Measurements from ENCODE around the gene HOXA9. TPM values are rescaled to one million over a fixed set of nuclear protein-coding genes. Genes with fewer than 3 reads are reported as not detected.

The HOXA9 gene
- total and polyA plus RNA-seq, 2 of the 8 experiments (the other 6 are each of a cell fraction or from before 2014, with no cell fraction given), result not detected

DNA sequence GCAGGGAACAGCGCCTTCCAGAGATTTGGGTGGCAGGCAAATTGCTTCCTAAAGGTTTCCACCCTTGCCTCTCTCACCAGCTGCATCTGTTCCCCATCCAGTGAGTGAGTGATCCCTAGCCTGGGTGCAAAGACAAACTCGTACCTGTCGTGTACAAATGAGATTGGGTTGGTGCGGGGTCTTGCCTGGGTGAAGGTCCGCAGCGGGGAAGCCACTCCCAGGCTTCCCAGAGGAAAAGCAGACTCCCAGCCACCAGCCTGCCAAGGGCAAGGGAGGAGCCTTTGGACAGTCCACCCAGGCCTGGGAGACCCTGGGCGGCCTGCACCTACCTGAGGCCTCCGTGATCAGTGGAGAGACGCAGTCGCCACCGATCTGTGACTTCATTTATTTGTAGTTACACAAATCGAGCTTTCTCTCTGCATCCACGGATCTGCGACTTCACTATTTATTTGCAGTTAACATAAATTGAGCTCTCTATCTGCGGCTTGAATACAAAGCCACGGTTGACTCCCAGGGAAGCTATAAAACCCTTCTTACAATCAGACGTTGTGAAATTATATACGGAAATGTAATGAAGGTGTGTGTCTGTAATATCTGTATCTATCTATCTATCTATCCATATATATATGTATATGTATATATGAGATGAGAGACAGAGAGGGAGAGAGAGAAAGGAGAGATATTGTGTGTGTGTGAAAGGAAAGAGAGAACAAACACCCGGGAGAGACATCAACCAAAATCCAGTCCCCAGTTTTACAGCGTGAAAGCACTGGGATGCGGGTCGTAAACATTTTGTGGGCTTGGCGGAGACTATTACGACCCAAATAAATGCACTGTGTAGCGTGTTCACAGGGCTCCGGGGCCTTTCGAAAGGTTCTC is 5.8 kb downstream of the HOXA9 start:
- DNase-seq (ENCODE audit: low read depth in 1 of 2, low spot score in 2 of 2), result peak in 1 of 2 experiments; percentile 41
- H4K91ac ChIP-seq (replicated peaks; ENCODE audit: insufficient read length, low read length), result no peak overlapping the region
- H4K8ac ChIP-seq (ENCODE audit: extremely low read depth, insufficient read depth, low read length), result no peak overlapping the region
- no peak overlapping the region for H3K18ac ChIP-seq (ENCODE audit: extremely low read depth, low read length)
- H2BK12ac ChIP-seq (ENCODE audit: low read depth, low read length), result no peak overlapping the region
- no peak overlapping the region for H3K9ac ChIP-seq (replicated peaks in 1 of 4; ENCODE audit: extremely low read depth in 1 of 4, low read depth in 3 of 4, low read length in 3 of 4)
- no peak overlapping the region for H2BK120ac ChIP-seq (replicated peaks; ENCODE audit: low read depth, low read length)
- no peaks in the 10 kb centered on the region for H3K79me1 ChIP-seq (ENCODE audit: low read depth, low read length)
- H3K27me3 ChIP-seq (replicated peaks in 1 of 4; ENCODE audit: control insufficient read depth in 3 of 4, extremely low read depth in 1 of 4, insufficient read depth in 3 of 4, low read length in 3 of 4), result peaks cover 98 to 100% (median 99%) of the 10 kb centered on the region in 4 experiments
- CTCF ChIA-PET (ENCODE audit: partially characterized antibody), result interaction anchor here (0.9 to 1.8 kb wide), 16 partner anchors 8 to 1298 kb away, joined by 3 to 16 read pairs (median 3); partner anchors contain the start of gene HOXA5
- peaks cover 18 to 26% of the 10 kb centered on the region in 2 experiments for H4K20me1 ChIP-seq (replicated peaks in 1 of 2; ENCODE audit: control insufficient read depth in 1 of 2, insufficient read depth in 2 of 2, low read length in 2 of 2)
- no peak overlapping the region for H2BK20ac ChIP-seq (ENCODE audit: low read length)
- no peaks in the 10 kb centered on the region for H3K79me2 ChIP-seq (ENCODE audit: control insufficient read depth in 1 of 2, insufficient read depth in 2 of 2, low read length in 2 of 2)
- H3K23me2 ChIP-seq (ENCODE audit: low read depth, low read length), result no peaks in the 10 kb centered on the region
- peaks cover 0 to 24% (median 0%) of the 10 kb centered on the region in 4 experiments; a peak in 1 of 8 replicates for H3K36me3 ChIP-seq (ENCODE audit: control insufficient read depth in 2 of 4, insufficient read depth in 4 of 4, low read length in 3 of 4)
- H2BK5ac ChIP-seq (ENCODE audit: low read depth, low read length), result no peak overlapping the region
- H3K9me3 ChIP-seq (ENCODE audit: insufficient read depth in 2 of 2, low read depth in 1 of 2, low read length in 1 of 2), result peaks cover 0 to 10% of the 10 kb centered on the region in 2 experiments; a peak in 1 of 4 replicates
- no peak overlapping the region for H3K14ac ChIP-seq (ENCODE audit: insufficient read length)
- peaks cover 0 to 2% (median 0%) of the 10 kb centered on the region in 4 experiments; a peak in 3 of 7 replicates for H3K4me1 ChIP-seq (replicated peaks in 1 of 4; ENCODE audit: control insufficient read depth in 3 of 4, insufficient read depth in 4 of 4, low read length in 3 of 4)
- TF ChIP-seq SUZ12 (IDR thresholded peaks at IDR 0.05; ENCODE audit: low read length), result peak; percentile 22
- TF ChIP-seq RNF2 (IDR thresholded peaks at IDR 0.05; ENCODE audit: borderline replicate concordance, low read depth, low read length, missing control alignments, poor library complexity, severe bottlenecking), result peak; percentile 37
- TF ChIP-seq KDM1A (IDR thresholded peaks at IDR 0.05; ENCODE audit: borderline replicate concordance, low read length), result no peak
- FAIRE-seq, result no peak
- POLR2A ChIA-PET (ENCODE audit: partially characterized antibody), result no interaction called here
- no peak overlapping the region for H3K4me3 ChIP-seq (ENCODE audit: extremely low read depth in 1 of 4, insufficient read depth in 2 of 4, low read depth in 3 of 4, low read length in 4 of 4)
- no peak overlapping the region for H2AFZ ChIP-seq (ENCODE audit: low read length)
- H3K56ac ChIP-seq (replicated peaks; ENCODE audit: insufficient read length, low read depth, low read length), result no peak overlapping the region
- no peak overlapping the region for H4K5ac ChIP-seq (ENCODE audit: insufficient read length, low read depth, low read length)
- no peak overlapping the region for H3K27ac ChIP-seq (ENCODE audit: low read depth, low read length)
- WGBS, 2 experiments (ENCODE audit: extremely low coverage in 1 of 2, insufficient coverage in 1 of 2, insufficient read length in 1 of 2, insufficient replicate concordance in 2 of 2, low coverage in 1 of 2, low lambda C conversion rate in 2 of 2, missing lambda C conversion rate in 1 of 2), result 41% methylated on average over 27 of the region's 27 CpGs; no CpG with 5 or more reads in 1 of the 2 experiments
- no peak overlapping the region for H3K4me2 ChIP-seq (ENCODE audit: insufficient read depth in 1 of 2, low read depth in 2 of 2, low read length in 2 of 2)
- H3K23ac ChIP-seq (ENCODE audit: insufficient read length), result no peak overlapping the region
- no peak overlapping the region for H3K4ac ChIP-seq (replicated peaks; ENCODE audit: insufficient read length, low read depth, low read length)
- no peak overlapping the region for H2BK15ac ChIP-seq (ENCODE audit: low read length)
- no peak overlapping the region; the same call in 1 of the 2 replicates for H2AK5ac ChIP-seq (ENCODE audit: low read depth, low read length)

All from H1 (cell line).